ENCODE results near the gene PAQR7.

The PAQR7 gene

GRCh38 chr1:25911162-25911561, 35.7 kb upstream of the PAQR7 start:
- Histone ChIP-seq H3K27me3 (replicated peaks; ENCODE audit: control insufficient read depth, insufficient read depth, low read length) (no peaks in the 10 kb centered on the region), H3K4me3 (ENCODE audit: low read length) (no peak overlapping the region), H3K9ac (ENCODE audit: low read length) (no peak overlapping the region), H3K36me3 (ENCODE audit: control insufficient read depth, insufficient read depth, low read length, severe bottlenecking) (no peaks in the 10 kb centered on the region), H3K9me3 (ENCODE audit: control insufficient read depth, low read length) (no peaks in the 10 kb centered on the region), H3K4me1 (ENCODE audit: control insufficient read depth, insufficient read depth, low read length) (peaks cover 16% of the 10 kb centered on the region)
- no peak for DNase-seq (ENCODE audit: low read depth)

DNA sequence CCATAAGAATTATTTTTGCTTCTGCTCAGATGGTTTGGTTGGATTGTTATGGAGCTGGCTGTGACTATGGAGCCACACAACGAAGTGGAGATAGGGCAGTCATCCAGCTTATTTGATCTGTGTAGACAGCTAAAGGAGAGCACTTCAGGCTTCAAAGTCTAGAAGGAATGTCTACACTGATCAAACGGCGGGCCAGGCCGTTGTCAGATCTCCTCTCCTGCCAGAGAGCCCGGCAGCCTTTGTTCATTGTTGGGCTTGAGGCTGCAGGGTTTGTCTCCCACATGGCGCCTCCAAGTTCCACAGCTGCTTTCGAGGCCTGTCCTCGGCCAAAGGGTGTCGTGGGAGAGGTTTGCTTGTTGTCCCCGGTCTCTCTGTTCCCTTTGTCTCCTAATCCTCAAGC, 33.5 kb upstream of the PAQR7 start:
- Histone ChIP-seq H3K4me1 (ENCODE audit: control insufficient read depth, insufficient read depth, low read length) (peaks cover 22% of the 10 kb centered on the region), H3K36me3 (ENCODE audit: control insufficient read depth, insufficient read depth, low read length, severe bottlenecking) (no peaks in the 10 kb centered on the region), H3K27me3 (replicated peaks; ENCODE audit: control insufficient read depth, insufficient read depth, low read length) (no peaks in the 10 kb centered on the region), H3K4me3 (ENCODE audit: low read length) (no peak overlapping the region), H3K9ac (ENCODE audit: low read length) (no peak overlapping the region), H3K9me3 (ENCODE audit: control insufficient read depth, low read length) (no peaks in the 10 kb centered on the region)
- no peak for DNase-seq (ENCODE audit: low read depth)

GRCh38 chr1:25908161-25908560, 32.7 kb upstream of the PAQR7 start:
- no peaks in the 10 kb centered on the region for H3K36me3 ChIP-seq (ENCODE audit: control insufficient read depth, insufficient read depth, low read length, severe bottlenecking)
- no peak overlapping the region for H3K9ac ChIP-seq (ENCODE audit: low read length)
- no peaks in the 10 kb centered on the region for H3K9me3 ChIP-seq (ENCODE audit: control insufficient read depth, low read length)
- no peak for DNase-seq (ENCODE audit: low read depth)
- H3K27me3 ChIP-seq (replicated peaks; ENCODE audit: control insufficient read depth, insufficient read depth, low read length) = no peaks in the 10 kb centered on the region
- H3K4me1 ChIP-seq (ENCODE audit: control insufficient read depth, insufficient read depth, low read length) = peaks cover 22% of the 10 kb centered on the region
- no peak overlapping the region for H3K4me3 ChIP-seq (ENCODE audit: low read length)

DNA sequence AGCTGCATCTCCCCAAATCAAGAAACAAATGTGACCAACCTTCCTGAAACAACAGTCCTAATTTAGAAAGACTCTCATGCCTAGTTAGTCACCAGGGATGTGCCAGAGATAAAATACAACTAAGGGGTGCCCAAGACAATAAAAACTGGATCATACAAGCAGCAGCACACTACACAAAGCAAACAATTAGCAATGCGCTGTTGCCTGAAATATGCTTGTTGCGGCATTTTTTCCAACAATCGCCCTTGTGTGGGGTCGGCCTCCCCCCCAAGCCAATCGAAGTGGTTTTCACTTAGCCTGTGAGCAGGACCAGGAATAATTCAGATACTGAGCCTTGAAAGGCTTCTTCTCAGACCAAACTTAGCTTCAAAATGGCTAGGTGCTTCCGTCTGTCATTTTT, 32.1 kb upstream of the PAQR7 start:
- no peak overlapping the region for H3K4me3 ChIP-seq (ENCODE audit: low read length)
- no peaks in the 10 kb centered on the region for H3K27me3 ChIP-seq (replicated peaks; ENCODE audit: control insufficient read depth, insufficient read depth, low read length)
- no peaks in the 10 kb centered on the region for H3K36me3 ChIP-seq (ENCODE audit: control insufficient read depth, insufficient read depth, low read length, severe bottlenecking)
- no peak for DNase-seq (ENCODE audit: low read depth)
- peaks cover 21% of the 10 kb centered on the region for H3K4me1 ChIP-seq (ENCODE audit: control insufficient read depth, insufficient read depth, low read length)
- H3K9ac ChIP-seq (ENCODE audit: low read length) = no peak overlapping the region
- no peaks in the 10 kb centered on the region for H3K9me3 ChIP-seq (ENCODE audit: control insufficient read depth, low read length)

GRCh38 chr1:25906644-25907300, 31.3 kb upstream of the PAQR7 start:
- Histone ChIP-seq H3K36me3 (ENCODE audit: control insufficient read depth, insufficient read depth, low read length, severe bottlenecking) (no peaks in the 10 kb centered on the region), H3K27me3 (replicated peaks; ENCODE audit: control insufficient read depth, insufficient read depth, low read length) (no peaks in the 10 kb centered on the region), H3K9ac (ENCODE audit: low read length) (no peak overlapping the region), H3K4me1 (ENCODE audit: control insufficient read depth, insufficient read depth, low read length) (peaks cover 14% of the 10 kb centered on the region), H3K9me3 (ENCODE audit: control insufficient read depth, low read length) (no peaks in the 10 kb centered on the region), H3K4me3 (ENCODE audit: low read length) (peak overlapping the region; percentile 95)
- DNase-seq (ENCODE audit: low read depth) = peak; percentile 14

- Histone ChIP-seq H3K27me3 (replicated peaks; ENCODE audit: control insufficient read depth, insufficient read depth, low read length) (no peaks in the 10 kb centered on the region), H3K36me3 (ENCODE audit: control insufficient read depth, insufficient read depth, low read length, severe bottlenecking) (no peaks in the 10 kb centered on the region), H3K9me3 (ENCODE audit: control insufficient read depth, low read length) (no peaks in the 10 kb centered on the region), H3K9ac (ENCODE audit: low read length) (peak within 1 kb of the TSS; percentile 86), H3K4me3 (ENCODE audit: low read length) (peak within 1 kb of the TSS; percentile 95), H3K4me1 (ENCODE audit: control insufficient read depth, insufficient read depth, low read length) (peaks cover 14% of the 10 kb centered on the region)
- peak; percentile 87 for DNase-seq (ENCODE audit: low read depth)
Measured at GRCh38 chr1:25905680-25906643, 30.5 kb upstream of the PAQR7 start, which contains the start of gene STMN1. Gene STMN1, minus strand, starts transcription at chr1:25906419. Its CDS starts 1,743 bp downstream, at chr1:25904676.

GRCh38 chr1:25904943-25905679, 29.6 kb upstream of the PAQR7 start:
- Histone ChIP-seq H3K4me3 (ENCODE audit: low read length) (peak overlapping the region; percentile 95), H3K9me3 (ENCODE audit: control insufficient read depth, low read length) (no peaks in the 10 kb centered on the region), H3K9ac (ENCODE audit: low read length) (peak overlapping the region; percentile 86), H3K36me3 (ENCODE audit: control insufficient read depth, insufficient read depth, low read length, severe bottlenecking) (no peaks in the 10 kb centered on the region), H3K27me3 (replicated peaks; ENCODE audit: control insufficient read depth, insufficient read depth, low read length) (no peaks in the 10 kb centered on the region), H3K4me1 (ENCODE audit: control insufficient read depth, insufficient read depth, low read length) (peaks cover 14% of the 10 kb centered on the region)
- peak; percentile 97 for DNase-seq (ENCODE audit: low read depth)

DNA sequence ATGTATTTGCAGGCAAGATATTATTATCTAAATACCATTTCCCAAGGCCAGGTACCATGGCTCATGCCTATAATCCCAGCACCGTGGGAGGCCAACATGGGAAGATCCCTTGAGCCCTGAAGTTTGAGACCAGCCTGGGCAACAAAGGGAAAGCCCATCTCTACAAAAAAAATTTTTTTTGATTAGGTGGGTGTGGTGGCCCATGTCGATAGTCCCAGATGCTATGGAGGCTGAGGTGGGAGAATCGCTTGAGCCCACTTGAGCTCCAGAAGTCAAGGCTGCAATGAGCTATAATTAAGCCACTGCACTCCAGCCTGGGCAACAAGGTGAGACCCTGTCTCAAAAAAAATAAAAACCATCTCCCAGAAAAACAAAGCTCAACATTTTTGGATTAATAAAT, 28.5 kb upstream of the PAQR7 start:
- Histone ChIP-seq H3K9me3 (ENCODE audit: control insufficient read depth, low read length) (no peaks in the 10 kb centered on the region), H3K36me3 (ENCODE audit: control insufficient read depth, insufficient read depth, low read length, severe bottlenecking) (no peaks in the 10 kb centered on the region), H3K4me1 (ENCODE audit: control insufficient read depth, insufficient read depth, low read length) (peaks cover 14% of the 10 kb centered on the region), H3K9ac (ENCODE audit: low read length) (no peak overlapping the region), H3K27me3 (replicated peaks; ENCODE audit: control insufficient read depth, insufficient read depth, low read length) (no peaks in the 10 kb centered on the region), H3K4me3 (ENCODE audit: low read length) (peak overlapping the region; percentile 95)
- no peak for DNase-seq (ENCODE audit: low read depth)

GRCh38 chr1:25902462-25902861, 27.0 kb upstream of the PAQR7 start:
- H3K27me3 ChIP-seq (replicated peaks; ENCODE audit: control insufficient read depth, insufficient read depth, low read length) = no peaks in the 10 kb centered on the region
- no peak overlapping the region for H3K9ac ChIP-seq (ENCODE audit: low read length)
- no peaks in the 10 kb centered on the region for H3K9me3 ChIP-seq (ENCODE audit: control insufficient read depth, low read length)
- no peak overlapping the region for H3K4me3 ChIP-seq (ENCODE audit: low read length)
- H3K4me1 ChIP-seq (ENCODE audit: control insufficient read depth, insufficient read depth, low read length) = peaks cover 14% of the 10 kb centered on the region
- DNase-seq (ENCODE audit: low read depth) = no peak
- H3K36me3 ChIP-seq (ENCODE audit: control insufficient read depth, insufficient read depth, low read length, severe bottlenecking) = no peaks in the 10 kb centered on the region

DNA sequence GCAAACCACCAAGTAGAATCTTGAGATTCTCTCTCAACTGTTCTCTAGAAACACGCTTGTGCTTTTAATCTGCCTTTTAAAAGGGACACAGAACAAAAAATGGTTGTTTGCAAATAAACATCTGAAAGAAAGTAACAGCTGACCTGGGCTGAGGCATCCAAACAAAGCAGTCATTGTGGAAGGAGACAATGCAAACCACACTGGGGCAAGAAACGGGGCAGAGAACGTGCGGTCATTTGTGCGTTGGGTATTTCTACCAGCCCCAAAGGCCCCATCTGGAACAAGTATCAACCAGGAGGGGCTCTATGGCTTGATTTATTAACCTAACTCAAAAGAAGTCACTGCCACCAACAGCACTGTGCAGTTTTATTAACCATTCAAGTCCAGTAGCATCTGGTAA, 24.7 kb upstream of the PAQR7 start:
- peaks cover 15% of the 10 kb centered on the region for H3K4me1 ChIP-seq (ENCODE audit: control insufficient read depth, insufficient read depth, low read length)
- no peaks in the 10 kb centered on the region for H3K36me3 ChIP-seq (ENCODE audit: control insufficient read depth, insufficient read depth, low read length, severe bottlenecking)
- H3K27me3 ChIP-seq (replicated peaks; ENCODE audit: control insufficient read depth, insufficient read depth, low read length) = no peaks in the 10 kb centered on the region
- no peaks in the 10 kb centered on the region for H3K9me3 ChIP-seq (ENCODE audit: control insufficient read depth, low read length)
- no peak for DNase-seq (ENCODE audit: low read depth)
- H3K4me3 ChIP-seq (ENCODE audit: low read length) = no peak overlapping the region
- H3K9ac ChIP-seq (ENCODE audit: low read length) = no peak overlapping the region

GRCh38 chr1:25899792-25900191, 24.3 kb upstream of the PAQR7 start:
- H3K4me3 ChIP-seq (ENCODE audit: low read length) = no peak overlapping the region
- peaks cover 17% of the 10 kb centered on the region for H3K4me1 ChIP-seq (ENCODE audit: control insufficient read depth, insufficient read depth, low read length)
- no peaks in the 10 kb centered on the region for H3K36me3 ChIP-seq (ENCODE audit: control insufficient read depth, insufficient read depth, low read length, severe bottlenecking)
- H3K9me3 ChIP-seq (ENCODE audit: control insufficient read depth, low read length) = no peaks in the 10 kb centered on the region
- H3K27me3 ChIP-seq (replicated peaks; ENCODE audit: control insufficient read depth, insufficient read depth, low read length) = no peaks in the 10 kb centered on the region
- DNase-seq (ENCODE audit: low read depth) = no peak
- no peak overlapping the region for H3K9ac ChIP-seq (ENCODE audit: low read length)

Measured in adipocyte (in vitro differentiated cells).